G401.6 (cell line): ENCODE measurements around the gene COL20A1.

Experiments
- FAIRE-seq: peaks from 2 replicates; lab custom pipeline; 2012; peaks lifted over from hg19 to GRCh38; lab: Jason Lieb, UNC

The COL20A1 gene

GRCh38 chr20:63309261-63310071 lies 16.5 kb downstream of the COL20A1 start:
- FAIRE-seq: no peak

GRCh38 chr20:63310265-63310991 lies 17.4 kb downstream of the COL20A1 start:
- FAIRE-seq: no peak

- no peak for FAIRE-seq
These were observed 18.3 kb downstream of the COL20A1 start for GRCh38 chr20:63311186-63311832.

GRCh38 chr20:63311833-63312243 lies 18.9 kb downstream of the COL20A1 start:
- no peak for FAIRE-seq

GRCh38 chr20:63312273-63312672 lies 19.3 kb downstream of the COL20A1 start:
- FAIRE-seq: no peak

- FAIRE-seq: no peak
These were observed 19.8 kb downstream of the COL20A1 start for GRCh38 chr20:63312690-63313348.

GRCh38 chr20:63313349-63314014 lies 20.5 kb downstream of the COL20A1 start:
- FAIRE-seq: no peak

- no peak for FAIRE-seq
These were observed 21.1 kb downstream of the COL20A1 start for GRCh38 chr20:63314015-63314471.

- FAIRE-seq: no peak
These were observed 21.7 kb downstream of the COL20A1 start for GRCh38 chr20:63314566-63315239.

GRCh38 chr20:63315240-63315689 lies 22.3 kb downstream of the COL20A1 start:
- FAIRE-seq: no peak

- no peak for FAIRE-seq
These were observed 22.9 kb downstream of the COL20A1 start for GRCh38 chr20:63315731-63316491.

GRCh38 chr20:63316502-63316921 lies 23.5 kb downstream of the COL20A1 start:
- FAIRE-seq: no peak

GRCh38 chr20:63317061-63317460 lies 24.1 kb downstream of the COL20A1 start:
- no peak for FAIRE-seq

GRCh38 chr20:63317601-63318291 lies 24.8 kb downstream of the COL20A1 start:
- FAIRE-seq: no peak

GRCh38 chr20:63318391-63319163 lies 25.6 kb downstream of the COL20A1 start:
- no peak for FAIRE-seq

- FAIRE-seq: no peak
These were observed 26.4 kb downstream of the COL20A1 start for GRCh38 chr20:63319164-63320040.

GRCh38 chr20:63320041-63320511 lies 27.1 kb downstream of the COL20A1 start:
- FAIRE-seq: no peak
